Thyroid gland (tissue), 4 donors: ENCODE measurements around the gene ALAS1.

Source experiments
- POLR2A ChIP-seq, 2 donors: fragments of 450-650 bp; IDR thresholded peaks; one replicate each; pipeline ENCODE4 v1.6.1; 2017; ENCODE audit warnings: antibody characterized with exemption in 2 of 2, mild to moderate bottlenecking in 2 of 2, moderate library complexity in 1 of 2
- TF ChIP-seq, protein P1 (sequence below), 6 experiments: fragments of 200-600 bp in 3 of 6; fragments of 450-650 bp in 3 of 6; sonication (generic) in 3 of 6; IDR thresholded peaks; one replicate each; pipeline ENCODE4 v1.5.1; 2016 to 2019; ENCODE audit warnings: antibody characterized with exemption in 6 of 6, mild to moderate bottlenecking in 2 of 6, inconsistent platforms in 1 of 6, moderate library complexity in 1 of 6

DNA sequence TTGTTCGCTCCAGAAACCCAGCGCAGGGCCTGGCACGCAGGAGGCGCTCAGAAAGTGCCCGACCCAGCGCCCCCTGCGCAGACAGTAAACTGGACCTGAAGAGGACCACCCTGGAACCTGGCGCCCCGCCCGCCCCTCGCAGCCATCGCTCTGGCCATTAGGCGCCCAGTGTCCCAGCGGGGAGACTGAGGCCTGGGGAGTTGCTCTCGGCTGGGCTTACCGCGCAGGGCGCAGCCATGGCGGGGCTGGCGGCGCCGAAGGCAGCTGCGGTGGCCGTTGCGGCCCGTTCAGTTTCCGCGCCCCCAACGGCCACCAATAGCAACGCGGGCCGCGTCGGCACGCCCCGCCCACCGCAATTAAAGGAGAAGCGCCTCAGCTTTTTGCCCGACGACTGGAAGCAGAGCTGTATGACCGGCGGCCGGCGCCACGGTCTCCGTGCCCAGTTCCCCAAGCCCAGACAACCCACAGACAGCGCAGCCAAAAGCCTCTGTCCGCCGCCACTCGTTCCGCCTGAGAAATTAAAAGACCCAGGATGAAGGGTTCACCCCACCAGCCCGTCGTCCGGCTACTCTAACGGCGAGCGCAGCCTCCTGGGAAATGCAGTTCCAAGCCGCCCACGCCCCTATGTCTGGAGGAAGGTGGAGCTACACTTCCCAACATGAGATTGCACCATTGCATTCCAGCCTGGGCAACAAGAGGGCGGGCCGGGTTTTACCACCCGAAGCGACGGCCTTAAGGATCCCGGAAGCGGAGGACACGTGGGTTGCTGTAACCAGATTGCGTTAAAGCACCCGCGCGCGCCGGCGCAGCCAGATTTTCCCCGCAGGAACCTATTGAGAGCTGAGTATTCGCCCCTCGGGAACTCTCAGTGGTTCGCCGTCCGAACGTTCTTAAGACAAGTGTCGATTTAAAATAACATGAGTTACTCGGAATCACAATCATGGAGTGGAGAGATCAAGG, 43.5 kb upstream of the ALAS1 start, which contains the start of gene POC1A:
- TF ChIP-seq, protein P1, sequence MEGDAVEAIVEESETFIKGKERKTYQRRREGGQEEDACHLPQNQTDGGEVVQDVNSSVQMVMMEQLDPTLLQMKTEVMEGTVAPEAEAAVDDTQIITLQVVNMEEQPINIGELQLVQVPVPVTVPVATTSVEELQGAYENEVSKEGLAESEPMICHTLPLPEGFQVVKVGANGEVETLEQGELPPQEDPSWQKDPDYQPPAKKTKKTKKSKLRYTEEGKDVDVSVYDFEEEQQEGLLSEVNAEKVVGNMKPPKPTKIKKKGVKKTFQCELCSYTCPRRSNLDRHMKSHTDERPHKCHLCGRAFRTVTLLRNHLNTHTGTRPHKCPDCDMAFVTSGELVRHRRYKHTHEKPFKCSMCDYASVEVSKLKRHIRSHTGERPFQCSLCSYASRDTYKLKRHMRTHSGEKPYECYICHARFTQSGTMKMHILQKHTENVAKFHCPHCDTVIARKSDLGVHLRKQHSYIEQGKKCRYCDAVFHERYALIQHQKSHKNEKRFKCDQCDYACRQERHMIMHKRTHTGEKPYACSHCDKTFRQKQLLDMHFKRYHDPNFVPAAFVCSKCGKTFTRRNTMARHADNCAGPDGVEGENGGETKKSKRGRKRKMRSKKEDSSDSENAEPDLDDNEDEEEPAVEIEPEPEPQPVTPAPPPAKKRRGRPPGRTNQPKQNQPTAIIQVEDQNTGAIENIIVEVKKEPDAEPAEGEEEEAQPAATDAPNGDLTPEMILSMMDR (IDR thresholded peaks at IDR 0.05) = peak in 2 of 6 experiments; percentile 14 to 16
- peak in 1 of 2 donors; percentile 58 for TF ChIP-seq POLR2A (IDR thresholded peaks at IDR 0.05)
